HL-60 (cell line): Measurements from ENCODE around the gene ARMH3.

Experiments used
- DNase-seq, 2 experiments: peaks; one replicate each; pipeline ENCODE4 v3.0.0-alpha.2; 2010 to 2020; ENCODE audit warnings: low read depth in 1 of 2, low spot score in 1 of 2
- H3K27ac ChIP-seq: fragments of 250-450 bp; sonication (Bioruptor Pico); replicated peaks from 2 replicates; pipeline ENCODE4 v1.5.1; 2020; ENCODE audit warnings: mild to moderate bottlenecking, moderate library complexity
- H3K27me3 ChIP-seq: fragments of 250-450 bp; sonication (Bioruptor Pico); 2 replicates; pipeline ENCODE4 v1.5.1; 2021; ENCODE audit warnings: mild to moderate bottlenecking, moderate library complexity; ENCODE audit not compliant: insufficient read depth, poor library complexity, severe bottlenecking
- H3K4me3 ChIP-seq: replicated peaks from 2 replicates; pipeline ENCODE4 v1.5.1; 2011; ENCODE audit warnings: mild to moderate bottlenecking, control low read depth, low read length; ENCODE audit not compliant: insufficient read depth
- GABPA ChIP-seq: IDR thresholded peaks from 2 replicates; pipeline ENCODE4 v1.6.1; 2012; ENCODE audit warnings: low read depth
- POLR2AphosphoS5 ChIP-seq: IDR thresholded peaks from 2 replicates; pipeline ENCODE4 v1.6.1; 2012; ENCODE audit warnings: low read depth
- SPI1 ChIP-seq: IDR thresholded peaks from 2 replicates; pipeline ENCODE4 v1.6.1; 2012; ENCODE audit warnings: low read depth, mild to moderate bottlenecking, borderline replicate concordance
- TF ChIP-seq, protein P1 (sequence below): IDR thresholded peaks from 2 replicates; pipeline ENCODE4 v1.6.1; 2012; ENCODE audit warnings: low read depth; ENCODE audit not compliant: insufficient replicate concordance
- TF ChIP-seq, protein P2 (sequence below): IDR thresholded peaks from one replicate; pipeline ENCODE4 v1.5.1; 2011; ENCODE audit warnings: low read length, control low read depth, inconsistent platforms; ENCODE audit not compliant: insufficient read depth

ARMH3 gene

DNA sequence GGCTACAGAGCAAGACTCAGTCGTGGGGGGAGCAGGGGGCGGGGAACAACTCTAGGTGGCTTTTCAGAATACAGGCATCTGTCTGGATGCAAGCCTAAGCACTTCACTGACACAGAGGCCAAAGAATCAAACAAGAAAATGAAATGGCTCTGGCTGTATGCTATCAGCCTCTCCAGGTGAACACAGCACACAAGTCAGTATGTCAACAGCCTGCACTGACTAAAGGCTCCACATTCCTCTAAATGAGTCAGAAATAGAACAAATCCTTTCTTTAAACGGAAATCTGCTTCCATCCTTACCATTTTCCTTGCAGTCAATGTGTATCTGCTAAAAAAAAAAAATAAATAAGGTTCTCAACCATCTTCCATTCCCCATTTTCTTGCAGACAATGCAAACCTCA, 88.3 kb downstream of the ARMH3 start:
- no peak for DNase-seq
- Histone ChIP-seq H3K27me3 (no peaks in the 10 kb centered on the region), H3K4me3 (no peak overlapping the region), H3K27ac (no peak overlapping the region)
- TF ChIP-seq GABPA (no peak), POLR2AphosphoS5 (no peak), SPI1 (no peak)
- TF ChIP-seq, protein P1, sequence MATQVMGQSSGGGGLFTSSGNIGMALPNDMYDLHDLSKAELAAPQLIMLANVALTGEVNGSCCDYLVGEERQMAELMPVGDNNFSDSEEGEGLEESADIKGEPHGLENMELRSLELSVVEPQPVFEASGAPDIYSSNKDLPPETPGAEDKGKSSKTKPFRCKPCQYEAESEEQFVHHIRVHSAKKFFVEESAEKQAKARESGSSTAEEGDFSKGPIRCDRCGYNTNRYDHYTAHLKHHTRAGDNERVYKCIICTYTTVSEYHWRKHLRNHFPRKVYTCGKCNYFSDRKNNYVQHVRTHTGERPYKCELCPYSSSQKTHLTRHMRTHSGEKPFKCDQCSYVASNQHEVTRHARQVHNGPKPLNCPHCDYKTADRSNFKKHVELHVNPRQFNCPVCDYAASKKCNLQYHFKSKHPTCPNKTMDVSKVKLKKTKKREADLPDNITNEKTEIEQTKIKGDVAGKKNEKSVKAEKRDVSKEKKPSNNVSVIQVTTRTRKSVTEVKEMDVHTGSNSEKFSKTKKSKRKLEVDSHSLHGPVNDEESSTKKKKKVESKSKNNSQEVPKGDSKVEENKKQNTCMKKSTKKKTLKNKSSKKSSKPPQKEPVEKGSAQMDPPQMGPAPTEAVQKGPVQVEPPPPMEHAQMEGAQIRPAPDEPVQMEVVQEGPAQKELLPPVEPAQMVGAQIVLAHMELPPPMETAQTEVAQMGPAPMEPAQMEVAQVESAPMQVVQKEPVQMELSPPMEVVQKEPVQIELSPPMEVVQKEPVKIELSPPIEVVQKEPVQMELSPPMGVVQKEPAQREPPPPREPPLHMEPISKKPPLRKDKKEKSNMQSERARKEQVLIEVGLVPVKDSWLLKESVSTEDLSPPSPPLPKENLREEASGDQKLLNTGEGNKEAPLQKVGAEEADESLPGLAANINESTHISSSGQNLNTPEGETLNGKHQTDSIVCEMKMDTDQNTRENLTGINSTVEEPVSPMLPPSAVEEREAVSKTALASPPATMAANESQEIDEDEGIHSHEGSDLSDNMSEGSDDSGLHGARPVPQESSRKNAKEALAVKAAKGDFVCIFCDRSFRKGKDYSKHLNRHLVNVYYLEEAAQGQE, result no peak
- TF ChIP-seq, protein P2, sequence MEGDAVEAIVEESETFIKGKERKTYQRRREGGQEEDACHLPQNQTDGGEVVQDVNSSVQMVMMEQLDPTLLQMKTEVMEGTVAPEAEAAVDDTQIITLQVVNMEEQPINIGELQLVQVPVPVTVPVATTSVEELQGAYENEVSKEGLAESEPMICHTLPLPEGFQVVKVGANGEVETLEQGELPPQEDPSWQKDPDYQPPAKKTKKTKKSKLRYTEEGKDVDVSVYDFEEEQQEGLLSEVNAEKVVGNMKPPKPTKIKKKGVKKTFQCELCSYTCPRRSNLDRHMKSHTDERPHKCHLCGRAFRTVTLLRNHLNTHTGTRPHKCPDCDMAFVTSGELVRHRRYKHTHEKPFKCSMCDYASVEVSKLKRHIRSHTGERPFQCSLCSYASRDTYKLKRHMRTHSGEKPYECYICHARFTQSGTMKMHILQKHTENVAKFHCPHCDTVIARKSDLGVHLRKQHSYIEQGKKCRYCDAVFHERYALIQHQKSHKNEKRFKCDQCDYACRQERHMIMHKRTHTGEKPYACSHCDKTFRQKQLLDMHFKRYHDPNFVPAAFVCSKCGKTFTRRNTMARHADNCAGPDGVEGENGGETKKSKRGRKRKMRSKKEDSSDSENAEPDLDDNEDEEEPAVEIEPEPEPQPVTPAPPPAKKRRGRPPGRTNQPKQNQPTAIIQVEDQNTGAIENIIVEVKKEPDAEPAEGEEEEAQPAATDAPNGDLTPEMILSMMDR, result no peak

DNA sequence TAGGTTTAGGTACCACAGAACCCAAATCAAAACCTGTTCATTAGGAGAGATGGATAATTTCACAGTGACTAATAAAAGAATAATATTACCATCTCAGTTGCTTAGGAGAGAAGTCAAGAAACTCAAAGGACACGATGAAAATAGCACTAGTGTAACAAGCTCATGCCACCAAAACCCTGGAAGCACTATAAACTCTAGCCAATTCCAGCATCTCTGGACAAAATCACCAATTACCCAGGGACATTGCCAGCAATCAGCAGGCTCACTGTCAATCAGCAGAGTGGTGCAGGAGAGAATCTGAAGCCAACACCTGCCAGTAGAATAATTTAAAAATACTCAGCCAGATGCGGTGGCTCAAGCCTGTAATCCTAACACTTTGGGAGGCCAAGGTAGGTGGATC, 88.9 kb downstream of the ARMH3 start:
- no peak for TF ChIP-seq SPI1
- TF ChIP-seq, protein P1, result no peak
- no peak for TF ChIP-seq GABPA
- TF ChIP-seq, protein P2, result no peak
- TF ChIP-seq POLR2AphosphoS5, result no peak
- H3K27ac ChIP-seq, result no peak overlapping the region

DNA sequence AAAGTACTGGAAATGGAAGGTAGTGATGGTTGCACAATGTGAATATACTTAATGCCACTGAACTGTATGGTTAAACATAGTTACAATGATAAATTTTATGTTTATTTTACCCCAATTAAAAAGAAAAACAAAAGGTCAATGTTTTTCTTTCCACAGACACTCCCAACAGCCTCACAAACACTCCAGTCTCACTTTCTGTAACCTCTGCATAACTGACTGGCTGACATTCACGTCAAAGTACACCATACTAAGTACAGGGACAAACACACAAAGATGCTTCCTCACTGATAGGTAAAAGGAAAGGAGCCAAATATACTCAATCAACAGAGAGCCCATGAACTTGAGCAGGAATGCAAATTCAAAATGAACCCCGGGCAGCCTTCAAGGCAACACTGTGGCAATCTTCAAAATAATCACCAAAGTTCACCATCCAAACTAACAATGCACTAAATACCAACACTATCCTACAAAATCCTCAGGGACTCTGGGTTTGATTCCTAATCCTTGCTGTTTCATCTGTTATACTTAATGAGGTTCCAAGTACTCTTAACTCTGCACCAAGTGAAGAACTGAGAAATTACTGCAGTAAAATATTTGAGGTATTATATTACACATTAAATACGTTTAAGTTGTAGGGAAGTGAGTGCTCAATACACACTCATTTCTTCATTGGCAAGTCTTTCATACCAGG, 90.8 kb downstream of the ARMH3 start:
- H3K4me3 ChIP-seq, result no peak overlapping the region
- DNase-seq, result no peak
- no peaks in the 10 kb centered on the region for H3K27me3 ChIP-seq
- TF ChIP-seq POLR2AphosphoS5, result no peak
- no peak for TF ChIP-seq GABPA
- TF ChIP-seq, protein P2, result no peak
- no peak overlapping the region for H3K27ac ChIP-seq

More for the DNA sequence above, 88.9 kb downstream of the ARMH3 start:
- Histone ChIP-seq H3K27me3 (no peaks in the 10 kb centered on the region), H3K4me3 (no peak overlapping the region)
- no peak for DNase-seq
